Activated naive CD8-positive, alpha-beta T cell treated with anti-CD3 and anti-CD28 coated beads, Interleukin-2, amount 50 U/mL, for 24 hours (primary cell): ENCODE data around the gene TRNP1.

Source experiments
- ATAC-seq: fragments of 150-1000 bp; cut with Tn5 transposase; one replicate; pipeline ENCODE4 v1.10.0; 2021
- DNase-seq: peaks from one replicate; pipeline ENCODE4 v3.0.0; 2021
- H3K27ac Mint-ChIP-seq: one replicate; pipeline ENCODE4 v1.8.0; 2021; ENCODE audit warnings: mild to moderate bottlenecking, mixed read lengths
- H3K27me3 Mint-ChIP-seq: one replicate; pipeline ENCODE4 v1.8.0; 2021; ENCODE audit warnings: mixed read lengths
- H3K36me3 Mint-ChIP-seq: one replicate; pipeline ENCODE4 v1.8.0; 2021; ENCODE audit warnings: low read depth, mixed read lengths
- H3K4me1 Mint-ChIP-seq: one replicate; pipeline ENCODE4 v1.8.0; 2021; ENCODE audit warnings: mixed read lengths
- H3K4me3 Mint-ChIP-seq: one replicate; pipeline ENCODE4 v1.8.0; 2021; ENCODE audit warnings: mild to moderate bottlenecking, moderate library complexity, mixed read lengths
- H3K9me3 Mint-ChIP-seq: one replicate; pipeline ENCODE4 v1.8.0; 2021; ENCODE audit warnings: mixed read lengths

The TRNP1 gene

DNA sequence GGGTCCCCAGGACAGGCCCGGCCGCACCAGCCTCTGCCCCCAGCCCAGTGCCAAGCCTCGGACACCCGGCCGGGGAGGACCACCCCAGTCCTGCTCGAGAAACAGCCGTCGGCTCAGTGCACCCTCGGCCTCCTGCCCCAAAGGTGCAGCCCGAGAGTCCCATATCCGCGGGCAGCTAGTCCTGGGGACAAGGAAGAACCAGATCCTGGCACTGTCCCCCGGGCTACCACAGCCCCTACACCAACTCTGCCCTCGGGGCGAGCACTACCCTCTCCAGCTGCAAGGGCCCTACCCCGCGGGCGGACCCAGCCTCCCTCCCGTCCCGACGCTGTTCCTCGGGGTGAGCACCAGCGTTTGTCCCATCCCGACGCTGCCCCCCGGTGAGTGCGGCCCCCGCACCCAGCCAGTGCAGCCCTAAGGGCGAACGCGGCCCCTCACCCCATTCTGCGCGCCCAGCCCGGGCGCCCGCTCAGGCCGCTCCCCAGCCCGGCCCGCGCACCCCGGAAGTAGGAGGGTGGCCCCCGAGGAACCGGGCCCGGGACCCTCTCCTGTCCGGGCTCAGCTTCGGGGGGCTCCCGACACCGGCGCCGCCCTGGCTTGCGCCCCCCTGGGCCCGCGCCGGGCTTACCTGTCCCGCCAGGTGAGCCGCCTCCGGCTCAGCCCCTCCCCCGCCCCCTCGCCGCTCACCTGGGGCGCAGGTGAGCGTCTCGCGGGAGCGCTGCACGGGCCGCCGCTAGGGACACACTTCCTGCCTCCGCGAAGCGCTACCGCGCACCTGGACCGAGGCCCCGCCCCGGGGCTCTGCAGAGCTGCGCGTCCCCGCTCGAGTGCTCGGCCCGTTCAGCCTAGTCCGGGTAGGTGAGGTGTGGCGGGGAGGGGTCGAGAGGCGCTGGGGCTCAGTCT lies 33.5 kb upstream of the TRNP1 start, which contains the start of gene KDF1:
Gene KDF1 (minus strand): TSS at position 747 of the 903 bp plus-strand sequence. CDS start 8,088 bp downstream, outside the sequence.
- Mint-ChIP-seq H3K4me3 (peak within 1 kb of the TSS; percentile 75), H3K36me3 (no peaks in the 10 kb centered on the region), H3K4me1 (peaks cover 4% of the 10 kb centered on the region), H3K27ac (peak within 1 kb of the TSS; percentile 57), H3K9me3 (no peaks in the 10 kb centered on the region), H3K27me3 (peaks cover 36% of the 10 kb centered on the region)
- ATAC-seq (peak; percentile 54), DNase-seq (peak; percentile 19)

DNA sequence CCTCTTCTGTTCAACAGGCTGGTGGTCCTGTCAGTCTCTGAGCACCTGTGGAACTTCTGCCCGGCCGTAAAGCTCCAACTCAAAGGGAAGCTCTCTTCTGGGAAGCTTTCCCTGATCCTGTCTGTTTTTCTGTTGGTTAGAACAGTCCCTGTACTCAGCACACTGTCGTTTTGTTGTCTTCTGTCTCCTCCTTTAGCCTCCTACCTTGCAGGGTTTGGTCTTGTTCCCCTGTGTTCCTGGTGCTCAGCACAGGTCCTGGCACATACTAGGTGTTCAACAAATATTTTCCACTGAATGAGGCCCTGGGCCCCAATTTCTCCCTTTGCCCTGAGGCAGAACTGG lies 32.9 kb upstream of the TRNP1 start:
- DNase-seq (no peak), ATAC-seq (no peak)
- Mint-ChIP-seq H3K4me1 (peaks cover 4% of the 10 kb centered on the region), H3K27ac (peak overlapping the region; percentile 57), H3K36me3 (no peaks in the 10 kb centered on the region), H3K9me3 (no peaks in the 10 kb centered on the region), H3K27me3 (peaks cover 38% of the 10 kb centered on the region), H3K4me3 (peak overlapping the region; percentile 75)

DNA sequence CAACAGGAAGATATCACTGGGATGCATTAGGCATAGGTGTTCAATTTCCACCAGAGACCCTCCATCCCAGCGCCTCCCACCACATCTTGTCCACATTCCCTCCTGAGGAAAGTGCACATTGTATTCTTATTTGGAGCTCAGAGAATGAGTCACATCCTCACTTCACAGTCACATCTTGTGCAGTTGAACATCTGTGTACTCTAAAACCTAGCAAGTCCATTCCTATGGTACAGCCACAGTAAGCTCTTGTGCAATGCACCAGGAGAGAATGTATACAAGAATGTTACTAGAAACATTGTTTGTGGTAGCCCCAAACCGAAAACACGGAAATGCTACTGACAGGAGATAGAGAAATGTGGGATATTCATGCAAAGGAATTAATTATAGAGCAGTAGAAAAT lies 31.7 kb upstream of the TRNP1 start:
- no peaks in the 10 kb centered on the region for H3K9me3 Mint-ChIP-seq
- DNase-seq (no peak), ATAC-seq (no peak)
- H3K4me1 Mint-ChIP-seq, result peaks cover 4% of the 10 kb centered on the region
- H3K27me3 Mint-ChIP-seq, result peaks cover 50% of the 10 kb centered on the region
- no peak overlapping the region for H3K4me3 Mint-ChIP-seq
- H3K36me3 Mint-ChIP-seq, result no peaks in the 10 kb centered on the region
- H3K27ac Mint-ChIP-seq, result no peak overlapping the region

- Mint-ChIP-seq H3K27ac (no peak overlapping the region), H3K9me3 (no peaks in the 10 kb centered on the region), H3K4me1 (peaks cover 4% of the 10 kb centered on the region), H3K4me3 (no peak overlapping the region), H3K36me3 (no peaks in the 10 kb centered on the region), H3K27me3 (peaks cover 51% of the 10 kb centered on the region)
- ATAC-seq, result no peak
- DNase-seq, result no peak
Observed at GRCh38 chr1:26965213-26965612, 28.3 kb upstream of the TRNP1 start.

GRCh38 chr1:26965628-26966027 lies 27.9 kb upstream of the TRNP1 start:
- peaks cover 50% of the 10 kb centered on the region for H3K27me3 Mint-ChIP-seq
- peaks cover 2% of the 10 kb centered on the region for H3K4me1 Mint-ChIP-seq
- DNase-seq (no peak), ATAC-seq (no peak)
- H3K9me3 Mint-ChIP-seq, result no peaks in the 10 kb centered on the region
- no peak overlapping the region for H3K4me3 Mint-ChIP-seq
- H3K36me3 Mint-ChIP-seq, result no peaks in the 10 kb centered on the region
- no peak overlapping the region for H3K27ac Mint-ChIP-seq

DNA sequence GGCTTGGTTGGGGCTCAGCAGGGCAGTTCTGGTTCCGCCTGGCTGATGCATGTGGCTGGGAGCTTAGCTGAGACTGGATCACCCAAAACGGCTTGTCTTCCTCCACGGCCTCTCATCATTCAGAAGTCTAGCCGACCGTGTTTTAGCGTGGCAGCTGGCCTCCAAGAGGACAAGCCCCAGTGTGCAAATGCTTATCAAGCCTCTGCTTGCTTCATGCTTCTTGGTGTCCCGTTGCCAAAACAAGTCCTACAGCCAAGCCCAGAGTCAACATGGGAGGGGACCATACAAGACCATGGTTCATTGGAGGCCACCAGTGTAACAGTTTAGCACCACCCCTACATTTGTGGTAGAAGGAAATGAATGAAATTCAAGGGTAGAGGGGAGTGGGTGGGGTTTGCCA lies 22.7 kb upstream of the TRNP1 start:
- ATAC-seq, result no peak

DNA sequence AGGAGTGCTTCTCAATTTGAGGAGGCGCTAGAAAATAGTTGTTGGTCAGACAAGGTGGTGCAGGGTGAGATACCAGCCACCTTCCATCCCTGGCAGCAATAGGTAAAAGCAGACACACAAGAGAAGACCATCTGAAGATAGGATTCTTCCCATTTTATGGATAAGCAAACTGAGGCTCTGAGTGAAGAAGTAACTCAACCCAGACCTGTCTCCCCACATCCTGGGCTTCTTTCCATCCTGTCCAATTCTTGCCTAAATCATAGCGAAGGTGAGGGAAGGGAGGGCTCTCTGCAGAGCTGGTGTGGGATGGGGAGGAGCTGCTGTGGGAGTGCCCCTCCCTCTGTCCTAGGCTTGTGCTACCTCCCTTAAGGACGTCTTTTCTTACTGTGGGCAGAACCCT lies 21.9 kb upstream of the TRNP1 start:
- Mint-ChIP-seq H3K36me3 (no peaks in the 10 kb centered on the region), H3K27ac (no peak overlapping the region), H3K4me1 (no peaks in the 10 kb centered on the region), H3K27me3 (peaks cover 14% of the 10 kb centered on the region), H3K9me3 (no peaks in the 10 kb centered on the region), H3K4me3 (no peak overlapping the region)
- DNase-seq (no peak), ATAC-seq (no peak)

More for the DNA sequence above, 22.7 kb upstream of the TRNP1 start:
- Mint-ChIP-seq H3K36me3 (no peaks in the 10 kb centered on the region), H3K4me1 (no peaks in the 10 kb centered on the region), H3K4me3 (no peak overlapping the region), H3K27me3 (peaks cover 21% of the 10 kb centered on the region), H3K9me3 (no peaks in the 10 kb centered on the region), H3K27ac (no peak overlapping the region)
- no peak for DNase-seq

DNA sequence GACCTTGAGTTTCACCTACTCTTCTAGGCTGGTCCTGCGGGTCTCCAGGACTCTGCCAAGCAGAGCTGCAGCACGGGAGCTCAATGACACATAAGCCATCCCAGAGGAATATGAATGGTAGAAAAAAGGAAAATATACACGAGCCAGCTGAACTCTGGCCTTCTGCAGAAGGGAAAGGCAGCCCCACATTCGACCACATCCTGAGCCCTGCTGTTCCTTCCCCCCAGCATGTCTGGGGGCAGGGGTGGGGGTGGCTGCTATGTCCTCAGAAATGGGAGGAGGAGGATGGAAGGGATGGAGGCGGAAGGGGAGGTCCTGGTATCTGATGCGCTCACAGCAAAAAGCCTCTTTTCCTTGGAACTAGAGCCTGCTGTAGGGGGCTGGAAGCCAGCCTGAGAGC lies 21.1 kb upstream of the TRNP1 start:
- DNase-seq (no peak), ATAC-seq (no peak)
- no peak overlapping the region for H3K4me3 Mint-ChIP-seq
- no peaks in the 10 kb centered on the region for H3K4me1 Mint-ChIP-seq
- H3K27me3 Mint-ChIP-seq, result peaks cover 10% of the 10 kb centered on the region
- no peaks in the 10 kb centered on the region for H3K36me3 Mint-ChIP-seq
- no peaks in the 10 kb centered on the region for H3K9me3 Mint-ChIP-seq
- H3K27ac Mint-ChIP-seq, result no peak overlapping the region

DNA sequence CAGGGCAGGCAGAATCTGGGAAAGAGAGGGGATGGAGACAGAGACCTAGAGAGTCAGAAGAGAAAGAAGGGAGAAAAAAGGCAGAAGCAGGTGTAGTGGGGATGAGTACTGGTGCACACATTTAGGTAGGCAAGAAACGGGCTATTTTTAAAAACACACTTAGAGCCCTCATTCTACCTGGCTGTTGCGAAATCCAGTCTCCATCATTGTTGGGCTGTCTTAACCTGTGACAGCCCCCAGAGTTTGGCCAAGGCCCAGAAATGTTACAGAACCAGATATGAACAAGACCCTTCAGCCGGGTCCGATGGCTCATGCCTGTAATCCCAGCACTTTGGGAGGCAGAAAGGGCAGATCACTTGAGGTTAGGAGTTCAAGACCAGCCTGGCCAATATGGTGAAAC lies 20.7 kb upstream of the TRNP1 start:
- ATAC-seq, result no peak
- no peak overlapping the region for H3K4me3 Mint-ChIP-seq
- peaks cover 6% of the 10 kb centered on the region for H3K27me3 Mint-ChIP-seq
- no peaks in the 10 kb centered on the region for H3K9me3 Mint-ChIP-seq
- DNase-seq, result no peak
- H3K4me1 Mint-ChIP-seq, result no peaks in the 10 kb centered on the region
- H3K36me3 Mint-ChIP-seq, result no peaks in the 10 kb centered on the region
- no peak overlapping the region for H3K27ac Mint-ChIP-seq

DNA sequence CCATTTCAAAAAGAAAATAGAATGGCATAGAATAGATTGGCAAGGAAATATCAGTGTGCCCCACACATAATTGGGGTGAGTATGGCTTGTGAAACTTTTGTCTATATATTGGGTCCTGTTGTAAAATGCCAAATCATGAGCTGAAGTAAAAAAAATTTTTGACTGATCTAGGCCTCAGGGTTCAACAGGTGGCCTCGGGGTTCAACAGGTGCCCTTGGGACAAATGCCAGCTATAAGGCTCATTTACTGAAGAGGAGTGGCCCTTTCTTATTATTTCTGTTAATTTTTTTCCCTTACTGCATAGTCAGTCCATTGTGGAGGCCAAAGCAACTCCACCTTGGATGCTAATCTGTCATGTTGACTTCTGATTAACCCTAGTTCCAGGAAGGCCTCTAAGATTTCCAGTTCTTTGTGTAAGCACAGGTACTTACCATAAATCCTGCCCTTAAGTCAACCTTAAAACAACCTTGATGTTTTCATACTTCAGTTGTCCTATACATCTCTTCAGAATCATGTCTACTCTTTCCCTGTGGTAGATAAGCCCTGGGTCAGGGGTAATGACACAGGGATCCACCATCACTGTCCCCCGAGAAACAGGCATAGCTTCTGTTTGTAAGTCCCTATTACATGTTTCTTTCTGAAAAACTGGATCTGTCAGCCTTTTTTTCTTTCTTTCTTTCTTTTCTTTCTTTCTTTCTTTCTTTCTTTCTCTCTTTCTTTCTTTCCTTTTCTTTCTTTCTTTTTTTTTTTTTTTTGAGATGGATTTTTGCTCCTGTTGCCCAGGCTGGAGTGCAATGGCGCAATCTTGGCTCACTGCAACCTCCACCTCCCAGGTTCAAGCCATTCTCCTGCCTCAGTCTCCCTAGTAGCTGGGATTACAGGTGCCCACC lies 16.6 kb upstream of the TRNP1 start:
- ATAC-seq (no peak), DNase-seq (no peak)
- Mint-ChIP-seq H3K27me3 (peaks cover 1% of the 10 kb centered on the region), H3K4me1 (no peaks in the 10 kb centered on the region), H3K36me3 (no peaks in the 10 kb centered on the region), H3K27ac (no peak overlapping the region), H3K4me3 (no peak overlapping the region), H3K9me3 (no peaks in the 10 kb centered on the region)

- Mint-ChIP-seq H3K36me3 (no peaks in the 10 kb centered on the region), H3K4me1 (no peaks in the 10 kb centered on the region), H3K27ac (no peak overlapping the region), H3K9me3 (no peaks in the 10 kb centered on the region), H3K4me3 (no peak overlapping the region), H3K27me3 (peaks cover 10% of the 10 kb centered on the region)
- DNase-seq, result no peak
- ATAC-seq, result no peak
Observed at GRCh38 chr1:26978901-26979300, 14.6 kb upstream of the TRNP1 start.

DNA sequence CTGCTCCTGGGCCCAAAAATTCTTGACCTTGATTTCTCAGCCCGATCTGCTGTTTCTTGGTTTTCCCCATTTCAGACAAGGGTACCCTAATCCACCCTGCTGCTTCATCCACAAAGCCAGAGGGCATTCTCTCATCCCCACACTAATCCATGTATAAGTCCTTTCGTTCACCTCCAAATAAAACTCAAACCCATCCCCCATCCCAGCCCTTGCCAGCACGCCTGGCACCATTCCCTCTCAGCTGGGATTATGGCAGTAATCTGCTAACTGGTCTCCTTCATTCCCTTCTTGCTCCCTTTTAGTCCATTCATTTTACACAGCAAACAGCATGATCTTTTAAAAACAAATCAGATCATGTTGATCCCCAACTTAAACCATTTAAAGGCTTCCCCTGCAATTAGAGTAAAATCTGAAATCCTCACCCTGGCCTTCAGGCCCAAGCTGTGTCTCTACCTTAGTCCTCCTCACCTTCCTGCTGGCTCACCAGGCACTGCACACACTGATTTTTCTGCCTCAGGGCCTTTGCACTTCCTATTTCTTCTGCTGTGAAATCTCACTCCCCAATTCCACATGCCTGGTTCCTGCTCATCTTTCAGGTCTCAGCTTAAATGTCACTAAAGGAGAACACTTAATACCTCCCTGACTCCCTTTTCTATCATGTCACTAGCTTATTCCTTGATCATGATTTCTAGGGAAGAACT lies 12.2 kb upstream of the TRNP1 start:
- no peak overlapping the region for H3K4me3 Mint-ChIP-seq
- ATAC-seq, result no peak
- DNase-seq, result no peak
- H3K36me3 Mint-ChIP-seq, result no peaks in the 10 kb centered on the region
- no peak overlapping the region for H3K27ac Mint-ChIP-seq
- no peaks in the 10 kb centered on the region for H3K4me1 Mint-ChIP-seq
- no peaks in the 10 kb centered on the region for H3K9me3 Mint-ChIP-seq
- peaks cover 18% of the 10 kb centered on the region for H3K27me3 Mint-ChIP-seq

DNA sequence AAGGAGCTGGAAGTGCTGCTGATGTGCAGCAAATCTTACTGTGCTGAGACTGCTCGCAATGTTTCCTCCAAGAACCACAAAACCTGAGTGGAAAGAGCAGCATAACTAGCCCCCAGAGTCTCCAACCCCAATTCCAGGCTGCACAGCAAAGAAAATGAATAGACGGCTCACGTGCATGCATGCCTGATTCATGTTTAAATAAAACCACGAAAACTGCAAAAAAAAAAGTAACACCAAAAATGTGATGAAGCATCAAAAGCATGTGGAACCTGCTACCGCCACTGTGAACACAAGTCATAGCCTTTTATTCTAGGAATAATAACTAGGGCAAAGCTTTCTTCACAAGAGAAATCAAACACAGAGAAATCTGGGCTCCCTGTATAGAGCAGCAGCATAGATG lies 9.6 kb upstream of the TRNP1 start:
- no peak overlapping the region for H3K4me3 Mint-ChIP-seq
- H3K27ac Mint-ChIP-seq, result no peak overlapping the region
- peaks cover 23% of the 10 kb centered on the region for H3K27me3 Mint-ChIP-seq
- no peaks in the 10 kb centered on the region for H3K4me1 Mint-ChIP-seq
- ATAC-seq, result no peak
- no peaks in the 10 kb centered on the region for H3K9me3 Mint-ChIP-seq
- DNase-seq, result no peak
- no peaks in the 10 kb centered on the region for H3K36me3 Mint-ChIP-seq

DNA sequence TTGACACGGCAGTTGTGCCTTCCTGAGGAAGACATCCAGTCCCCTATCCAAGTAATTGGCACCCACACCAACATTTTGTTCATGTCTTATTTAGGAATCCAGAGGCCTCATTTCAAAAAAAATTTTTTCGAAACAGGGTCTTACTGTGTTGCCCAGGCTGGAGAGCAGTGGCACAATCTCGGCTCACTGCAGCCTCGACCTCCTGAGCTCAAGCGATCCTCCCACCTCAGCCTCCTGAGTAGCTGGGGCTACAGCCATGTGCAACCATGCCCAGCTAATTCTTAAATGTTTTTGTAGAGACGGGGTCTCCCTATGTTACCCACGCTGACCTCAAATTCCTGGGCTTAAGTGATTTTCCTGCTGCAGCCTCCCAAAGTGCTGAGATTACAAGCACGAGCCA lies 9.2 kb upstream of the TRNP1 start:
- H3K27me3 Mint-ChIP-seq, result peaks cover 22% of the 10 kb centered on the region
- no peaks in the 10 kb centered on the region for H3K9me3 Mint-ChIP-seq
- no peaks in the 10 kb centered on the region for H3K4me1 Mint-ChIP-seq
- H3K27ac Mint-ChIP-seq, result no peak overlapping the region
- H3K4me3 Mint-ChIP-seq, result no peak overlapping the region
- no peak for DNase-seq
- ATAC-seq, result no peak
- no peaks in the 10 kb centered on the region for H3K36me3 Mint-ChIP-seq
